ENCODE results near the gene BFSP1.

The BFSP1 gene

DNA sequence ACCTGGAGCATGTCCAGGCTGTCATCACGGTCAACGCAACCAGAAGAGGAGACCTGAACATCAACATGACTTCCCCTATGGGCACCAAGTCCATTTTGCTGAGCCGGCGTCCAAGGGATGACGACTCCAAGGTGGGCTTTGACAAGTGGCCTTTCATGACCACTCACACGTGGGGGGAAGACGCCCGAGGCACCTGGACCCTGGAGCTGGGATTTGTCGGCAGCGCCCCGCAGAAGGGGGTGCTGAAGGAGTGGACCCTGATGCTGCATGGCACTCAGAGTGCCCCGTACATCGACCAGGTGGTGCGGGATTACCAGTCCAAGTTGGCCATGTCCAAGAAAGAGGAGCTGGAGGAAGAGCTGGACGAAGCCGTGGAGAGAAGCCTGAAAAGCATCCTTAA, 49.5 kb downstream of the BFSP1 start:
- no peak overlapping the region for H3K4me3 ChIP-seq (replicated peaks in 1 of 2; ENCODE audit: low read depth in 2 of 2, low read length in 2 of 2)
- TF ChIP-seq, protein P1, sequence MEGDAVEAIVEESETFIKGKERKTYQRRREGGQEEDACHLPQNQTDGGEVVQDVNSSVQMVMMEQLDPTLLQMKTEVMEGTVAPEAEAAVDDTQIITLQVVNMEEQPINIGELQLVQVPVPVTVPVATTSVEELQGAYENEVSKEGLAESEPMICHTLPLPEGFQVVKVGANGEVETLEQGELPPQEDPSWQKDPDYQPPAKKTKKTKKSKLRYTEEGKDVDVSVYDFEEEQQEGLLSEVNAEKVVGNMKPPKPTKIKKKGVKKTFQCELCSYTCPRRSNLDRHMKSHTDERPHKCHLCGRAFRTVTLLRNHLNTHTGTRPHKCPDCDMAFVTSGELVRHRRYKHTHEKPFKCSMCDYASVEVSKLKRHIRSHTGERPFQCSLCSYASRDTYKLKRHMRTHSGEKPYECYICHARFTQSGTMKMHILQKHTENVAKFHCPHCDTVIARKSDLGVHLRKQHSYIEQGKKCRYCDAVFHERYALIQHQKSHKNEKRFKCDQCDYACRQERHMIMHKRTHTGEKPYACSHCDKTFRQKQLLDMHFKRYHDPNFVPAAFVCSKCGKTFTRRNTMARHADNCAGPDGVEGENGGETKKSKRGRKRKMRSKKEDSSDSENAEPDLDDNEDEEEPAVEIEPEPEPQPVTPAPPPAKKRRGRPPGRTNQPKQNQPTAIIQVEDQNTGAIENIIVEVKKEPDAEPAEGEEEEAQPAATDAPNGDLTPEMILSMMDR (IDR thresholded peaks at IDR 0.05; ENCODE audit: low read depth, low read length): no peak
- no peak for DNase-seq (ENCODE audit: low read depth in 2 of 2)

- no peak for DNase-seq (ENCODE audit: low read depth in 2 of 2)
- TF ChIP-seq, protein P1 (IDR thresholded peaks at IDR 0.05; ENCODE audit: low read depth, low read length): no peak
- no peak overlapping the region for H3K4me3 ChIP-seq (replicated peaks in 1 of 2; ENCODE audit: low read depth in 2 of 2, low read length in 2 of 2)
Measured at GRCh38 chr20:17480696-17481095, 50.5 kb downstream of the BFSP1 start.

DNA sequence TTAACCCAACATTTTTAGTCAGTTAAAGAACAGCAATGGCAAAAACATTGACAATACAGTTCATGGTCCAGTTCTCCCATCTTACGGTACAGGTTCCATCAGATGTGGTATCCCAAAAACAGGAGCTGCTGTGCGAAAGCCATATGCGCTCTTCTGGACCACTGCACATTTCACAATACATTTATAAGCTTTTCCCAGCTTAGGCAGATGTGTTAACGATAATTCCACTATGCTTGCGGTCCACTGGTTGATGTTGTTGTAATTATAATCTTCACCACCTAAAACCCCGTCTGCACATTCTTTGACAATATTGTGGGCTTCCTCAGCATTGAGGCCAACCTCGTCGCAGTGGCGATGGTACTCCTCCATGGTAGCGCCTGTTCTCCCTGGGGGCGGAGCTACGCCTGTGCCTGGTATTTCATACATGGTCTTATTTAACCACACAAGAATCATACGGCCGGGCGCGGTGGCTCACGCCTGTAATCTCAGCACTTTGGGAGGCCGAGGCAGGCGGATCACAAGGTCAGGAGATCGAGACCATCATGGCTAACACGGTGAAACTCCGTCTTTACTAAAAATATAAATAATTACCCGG, 52.0 kb downstream of the BFSP1 start:
- H3K4me3 ChIP-seq (replicated peaks in 1 of 2; ENCODE audit: low read depth in 2 of 2, low read length in 2 of 2): no peak overlapping the region
- no peak for DNase-seq (ENCODE audit: low read depth in 2 of 2)
- TF ChIP-seq, protein P1 (IDR thresholded peaks at IDR 0.05; ENCODE audit: low read depth, low read length): no peak

- TF ChIP-seq, protein P1 (IDR thresholded peaks at IDR 0.05; ENCODE audit: low read depth, low read length): no peak
- no peak for DNase-seq (ENCODE audit: low read depth in 2 of 2)
- no peak overlapping the region for H3K4me3 ChIP-seq (replicated peaks in 1 of 2; ENCODE audit: low read depth in 2 of 2, low read length in 2 of 2)
Measured at GRCh38 chr20:17473659-17474058, 57.5 kb downstream of the BFSP1 start.

DNA sequence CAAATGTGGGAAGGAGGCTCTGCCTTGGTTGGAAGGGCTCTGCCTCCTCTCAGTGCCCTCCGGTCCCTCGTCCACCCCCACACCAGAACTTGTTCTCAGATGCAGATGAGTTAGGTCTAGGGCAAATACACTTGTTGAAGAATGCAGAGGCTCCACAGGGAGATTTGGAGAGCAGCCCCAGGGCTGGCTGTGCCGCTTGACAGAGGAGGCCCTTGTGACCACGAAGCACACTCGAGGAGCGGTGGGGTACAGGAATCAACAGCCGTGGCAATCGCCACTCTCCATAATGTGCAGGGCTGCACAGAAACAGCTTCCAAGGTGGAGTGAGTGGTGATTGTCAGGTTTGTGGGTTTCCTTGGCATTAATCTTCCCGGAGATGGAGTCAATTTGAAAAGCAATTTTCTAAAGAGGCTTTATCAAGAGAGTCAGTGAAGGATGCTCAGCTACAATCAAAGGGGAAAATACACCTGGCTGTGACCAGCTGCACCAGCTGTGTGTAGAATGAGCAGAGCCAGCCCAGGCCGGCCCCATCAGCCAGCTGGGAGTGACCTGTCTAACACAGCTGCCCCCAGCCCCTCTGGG, 59.5 kb downstream of the BFSP1 start:
- no peak overlapping the region for H3K4me3 ChIP-seq (replicated peaks in 1 of 2; ENCODE audit: low read depth in 2 of 2, low read length in 2 of 2)
- TF ChIP-seq, protein P1 (IDR thresholded peaks at IDR 0.05; ENCODE audit: low read depth, low read length): no peak
- no peak for DNase-seq (ENCODE audit: low read depth in 2 of 2)

- no peak overlapping the region for H3K4me3 ChIP-seq (replicated peaks in 1 of 2; ENCODE audit: low read depth in 2 of 2, low read length in 2 of 2)
- no peak for DNase-seq (ENCODE audit: low read depth in 2 of 2)
Measured at GRCh38 chr20:17470973-17471372, 60.2 kb downstream of the BFSP1 start.

More at GRCh38 chr20:17470973-17471372, 60.2 kb downstream of the BFSP1 start:
- TF ChIP-seq, protein P1 (IDR thresholded peaks at IDR 0.05; ENCODE audit: low read depth, low read length): no peak
